Measurements from ENCODE around the gene BTD.

The BTD gene

DNA sequence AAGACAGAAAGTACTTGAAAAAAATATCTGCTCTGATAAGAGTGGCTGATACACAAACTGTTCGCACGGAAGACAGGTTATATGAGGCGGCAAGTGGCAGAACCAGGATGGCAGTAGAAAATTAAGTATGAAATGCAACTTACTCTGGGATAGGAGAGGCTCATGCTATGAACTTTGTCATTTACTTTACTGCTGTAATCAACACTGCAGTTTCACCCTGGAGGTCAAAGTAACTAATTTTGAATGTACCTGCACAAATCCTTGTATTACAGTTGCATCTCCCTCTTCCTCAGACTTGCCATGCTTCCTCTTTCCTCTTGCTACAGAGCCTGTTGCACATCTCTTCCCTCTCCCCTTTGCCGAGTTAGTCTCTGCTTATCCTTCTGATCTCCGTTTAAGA is 39.0 kb upstream of the BTD start:
- H3K4me3 ChIP-seq (replicated peaks; ENCODE audit: low read depth, low read length) = no peak overlapping the region
- DNase-seq (ENCODE audit: extremely low read depth, low read depth) = no peak
- TF ChIP-seq, protein P1, sequence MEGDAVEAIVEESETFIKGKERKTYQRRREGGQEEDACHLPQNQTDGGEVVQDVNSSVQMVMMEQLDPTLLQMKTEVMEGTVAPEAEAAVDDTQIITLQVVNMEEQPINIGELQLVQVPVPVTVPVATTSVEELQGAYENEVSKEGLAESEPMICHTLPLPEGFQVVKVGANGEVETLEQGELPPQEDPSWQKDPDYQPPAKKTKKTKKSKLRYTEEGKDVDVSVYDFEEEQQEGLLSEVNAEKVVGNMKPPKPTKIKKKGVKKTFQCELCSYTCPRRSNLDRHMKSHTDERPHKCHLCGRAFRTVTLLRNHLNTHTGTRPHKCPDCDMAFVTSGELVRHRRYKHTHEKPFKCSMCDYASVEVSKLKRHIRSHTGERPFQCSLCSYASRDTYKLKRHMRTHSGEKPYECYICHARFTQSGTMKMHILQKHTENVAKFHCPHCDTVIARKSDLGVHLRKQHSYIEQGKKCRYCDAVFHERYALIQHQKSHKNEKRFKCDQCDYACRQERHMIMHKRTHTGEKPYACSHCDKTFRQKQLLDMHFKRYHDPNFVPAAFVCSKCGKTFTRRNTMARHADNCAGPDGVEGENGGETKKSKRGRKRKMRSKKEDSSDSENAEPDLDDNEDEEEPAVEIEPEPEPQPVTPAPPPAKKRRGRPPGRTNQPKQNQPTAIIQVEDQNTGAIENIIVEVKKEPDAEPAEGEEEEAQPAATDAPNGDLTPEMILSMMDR (IDR thresholded peaks at IDR 0.05; ENCODE audit: low read depth, low read length, missing control alignments) = no peak

DNA sequence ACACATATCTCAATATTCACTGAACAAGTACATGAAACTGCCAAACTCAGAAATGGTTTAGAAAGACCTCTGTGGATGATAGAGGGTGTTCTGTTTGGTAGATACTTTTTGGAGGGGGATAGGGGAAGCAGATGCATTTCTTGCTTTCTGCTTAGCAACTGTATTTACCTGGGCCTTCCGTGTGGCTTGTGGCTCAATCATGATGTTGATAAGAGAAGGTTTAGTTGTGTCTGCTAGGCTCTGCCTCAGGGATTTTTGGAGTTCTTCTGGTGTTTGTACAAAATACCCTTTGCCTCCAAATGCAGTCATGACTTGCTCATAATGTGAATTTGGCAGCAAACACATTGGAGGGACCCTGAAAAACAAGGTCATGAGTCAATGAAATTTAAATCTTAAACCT is 38.4 kb upstream of the BTD start:
- no peak for DNase-seq (ENCODE audit: extremely low read depth, low read depth)
- H3K4me3 ChIP-seq (replicated peaks; ENCODE audit: low read depth, low read length) = no peak overlapping the region
- TF ChIP-seq, protein P1 (IDR thresholded peaks at IDR 0.05; ENCODE audit: low read depth, low read length, missing control alignments) = no peak

GRCh38 chr3:15572138-15572537 is 29.4 kb upstream of the BTD start:
- TF ChIP-seq, protein P1 (IDR thresholded peaks at IDR 0.05; ENCODE audit: low read depth, low read length, missing control alignments) = no peak
- no peak overlapping the region for H3K4me3 ChIP-seq (replicated peaks; ENCODE audit: low read depth, low read length)
- DNase-seq (ENCODE audit: extremely low read depth, low read depth) = no peak

DNA sequence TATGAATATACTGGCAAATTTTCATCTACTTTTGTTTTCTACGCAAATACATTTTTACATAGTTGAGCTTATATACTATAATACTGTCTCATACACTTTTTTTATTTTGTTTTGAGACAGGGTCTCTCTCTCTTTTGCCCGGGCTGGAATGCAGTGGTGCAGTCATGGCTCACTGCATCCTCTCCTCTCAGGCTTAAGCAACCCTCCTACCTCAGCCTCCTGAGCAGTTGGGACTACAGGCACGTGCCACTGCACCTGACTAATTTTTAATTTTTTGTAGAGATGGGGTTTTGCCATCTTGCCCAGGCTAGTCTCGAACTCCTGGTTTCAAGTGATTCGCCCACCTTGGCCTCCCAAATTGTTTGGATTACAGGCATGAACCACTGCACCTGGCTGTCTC is 26.1 kb upstream of the BTD start:
- H3K4me3 ChIP-seq (replicated peaks; ENCODE audit: low read depth, low read length) = no peak overlapping the region
- TF ChIP-seq, protein P1 (IDR thresholded peaks at IDR 0.05; ENCODE audit: low read depth, low read length, missing control alignments) = no peak
- no peak for DNase-seq (ENCODE audit: extremely low read depth, low read depth)

DNA sequence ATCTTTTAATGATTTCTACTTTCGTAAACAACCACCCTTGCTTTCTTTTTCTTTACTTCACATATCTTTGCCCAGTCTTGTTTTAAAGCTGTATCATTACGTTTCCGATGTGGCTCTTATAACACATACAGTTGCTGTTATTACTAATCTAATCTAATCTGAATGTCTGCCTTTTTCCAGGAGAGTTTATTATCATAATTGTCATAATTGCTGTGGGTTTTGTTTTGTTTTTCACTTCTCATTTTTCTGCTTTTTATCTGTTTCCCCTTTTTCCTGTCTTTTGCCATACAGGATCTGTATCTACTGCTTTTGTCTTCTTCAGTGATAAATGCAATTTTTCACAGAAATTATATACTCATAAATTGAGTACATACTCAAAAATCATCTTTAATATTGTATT is 25.1 kb upstream of the BTD start:
- H3K4me3 ChIP-seq (replicated peaks; ENCODE audit: low read depth, low read length) = no peak overlapping the region
- TF ChIP-seq, protein P1 (IDR thresholded peaks at IDR 0.05; ENCODE audit: low read depth, low read length, missing control alignments) = no peak
- DNase-seq (ENCODE audit: extremely low read depth, low read depth) = no peak

- no peak for DNase-seq (ENCODE audit: extremely low read depth, low read depth)
- no peak overlapping the region for H3K4me3 ChIP-seq (replicated peaks; ENCODE audit: low read depth, low read length)
- TF ChIP-seq, protein P1 (IDR thresholded peaks at IDR 0.05; ENCODE audit: low read depth, low read length, missing control alignments) = no peak
These were observed 23.2 kb upstream of the BTD start for GRCh38 chr3:15578289-15578867.

DNA sequence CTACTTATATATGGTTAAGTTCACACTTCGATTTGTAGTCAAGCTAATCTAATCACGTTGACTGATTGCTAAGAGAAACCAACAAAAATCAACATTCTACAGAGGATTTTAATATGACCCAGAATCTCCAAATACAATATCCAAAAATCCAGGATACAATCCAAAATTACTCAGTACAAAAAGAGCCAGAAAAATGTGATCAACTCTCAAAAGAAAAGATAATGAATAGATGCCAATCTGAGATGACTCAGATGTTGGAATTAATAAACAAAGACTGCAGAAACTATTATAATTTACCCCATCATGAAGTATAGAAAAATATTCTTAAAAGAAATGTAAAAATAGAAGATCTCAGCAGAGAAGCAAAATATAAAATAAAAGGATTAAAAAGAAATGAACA is 22.5 kb upstream of the BTD start:
- no peak overlapping the region for H3K4me3 ChIP-seq (replicated peaks; ENCODE audit: low read depth, low read length)
- TF ChIP-seq, protein P1 (IDR thresholded peaks at IDR 0.05; ENCODE audit: low read depth, low read length, missing control alignments) = no peak
- DNase-seq (ENCODE audit: extremely low read depth, low read depth) = no peak

Data from HFF-Myc (cell line).